T-helper 1 cell treated with Interleukin-12 subunit alpha and Interleukin-12 subunit beta and Interleukin-4 antibody, amounts not matched to agents 30 ng/mL and 1 ng/mL, for 36 hours (primary cell): ENCODE results near the gene TOR1AIP1. TPM values are rescaled to one million over a fixed set of nuclear protein-coding genes. Genes with fewer than 3 reads are reported as not detected.

Source experiments
- total RNA-seq: library from RNA; stranded (reverse); gene quantifications from 2 replicates; pipeline ENCODE4 v1.2.3, GENCODE V29; 2022

Gene TOR1AIP1
- total RNA-seq, 1 donor from 2014 or later = 98.6 TPM

Other genes starting within 250 kb of the TOR1AIP1 start
- not detected in 2 replicates for gene FAM163A, start 139.0 kb upstream of the TOR1AIP1 start, total RNA-seq
- 50.4 and 52.9 TPM in 2 replicates for gene TOR1AIP2, start 4.5 kb upstream of the TOR1AIP1 start, total RNA-seq
- 51.0 and 55.5 TPM in 2 replicates for gene CEP350, start 72.5 kb downstream of the TOR1AIP1 start, total RNA-seq